HG03575 (cell line): Measurements from ENCODE around the gene ATF7IP.
A peak's percentile ranks its signal among the peaks of the same experiment; 100 is the strongest.
"Not testable (repeated sequence)": the region's sequence is repeated elsewhere in the genome, so short reads cannot be mapped to it uniquely, and the experiment has no call there.

Source experiments
- ATAC-seq: cut with Tn5 transposase; IDR thresholded peaks from one replicate; pipeline ENCODE4 v1.9.1; 2021; ENCODE audit not compliant: unreplicated experiment, insufficient number of reproducible peaks, low FRiP score; ENCODE audit errors: extremely low read depth

Gene ATF7IP

DNA sequence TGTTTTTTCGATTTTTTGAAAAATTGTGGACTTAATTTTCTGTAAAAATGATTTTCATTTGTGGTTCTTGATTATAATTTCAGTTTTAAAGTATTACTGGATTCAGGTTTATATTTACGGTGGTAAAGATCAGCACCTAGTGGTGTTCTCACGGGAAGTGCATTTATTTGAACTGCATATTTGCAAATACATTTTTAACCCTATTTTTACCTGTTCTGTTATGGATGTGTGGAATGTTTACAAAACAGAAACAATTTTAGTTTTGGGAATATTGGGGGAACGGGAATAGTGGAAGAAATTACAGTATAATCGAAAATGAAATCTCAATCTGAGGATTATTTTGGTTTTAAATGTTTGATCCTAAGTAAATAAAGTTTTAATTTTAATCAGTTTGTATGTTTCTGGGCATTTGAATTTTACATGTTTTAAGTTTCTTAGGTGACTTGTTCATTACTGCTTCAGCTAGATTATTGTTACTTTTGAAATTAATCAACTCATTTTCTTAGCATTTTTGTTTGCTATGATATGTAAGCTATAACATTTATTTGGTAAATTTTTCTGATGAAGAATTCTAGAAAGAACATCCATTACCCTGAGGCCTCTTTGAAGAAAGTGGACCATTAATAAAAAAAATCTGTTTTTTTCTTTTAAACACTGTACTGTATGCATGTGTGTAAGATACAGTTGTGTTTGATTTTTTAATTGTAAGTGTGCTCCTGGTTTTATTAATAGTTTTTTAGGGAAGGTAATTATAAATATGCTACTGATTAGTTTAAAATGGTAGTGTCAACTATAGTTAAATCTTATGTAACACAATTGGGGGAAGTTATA lies 942 bp downstream of the ATF7IP start:
- ATAC-seq: no peak

DNA sequence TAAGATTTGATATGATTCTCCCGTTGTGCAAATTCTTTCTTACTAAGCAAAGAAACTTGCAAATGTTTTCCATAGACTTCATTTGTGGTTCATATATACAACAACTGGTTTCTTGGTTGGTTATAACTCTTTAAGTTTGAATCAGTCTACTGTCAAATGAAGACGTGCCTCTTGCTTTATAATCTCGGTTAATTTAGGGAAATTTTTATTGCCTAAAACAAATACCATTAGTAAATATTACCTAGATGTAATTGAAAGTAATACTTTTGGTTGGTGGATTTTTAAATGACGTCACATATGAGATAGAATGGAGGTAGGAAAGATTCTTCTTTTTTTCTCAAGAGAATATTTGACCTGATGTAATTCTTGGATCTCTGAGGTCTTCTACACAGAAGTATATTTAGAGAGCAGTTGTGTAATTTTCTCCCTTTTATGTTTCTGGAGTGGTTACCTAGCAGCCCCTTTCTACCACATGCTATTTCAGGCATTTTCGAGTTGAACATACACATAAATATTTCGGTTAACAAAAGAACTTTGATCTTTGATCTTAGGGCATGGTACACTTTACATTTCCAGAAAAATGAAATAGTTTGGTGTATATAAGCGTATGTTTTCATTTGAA lies 1.7 kb downstream of the ATF7IP start:
- no peak for ATAC-seq

DNA sequence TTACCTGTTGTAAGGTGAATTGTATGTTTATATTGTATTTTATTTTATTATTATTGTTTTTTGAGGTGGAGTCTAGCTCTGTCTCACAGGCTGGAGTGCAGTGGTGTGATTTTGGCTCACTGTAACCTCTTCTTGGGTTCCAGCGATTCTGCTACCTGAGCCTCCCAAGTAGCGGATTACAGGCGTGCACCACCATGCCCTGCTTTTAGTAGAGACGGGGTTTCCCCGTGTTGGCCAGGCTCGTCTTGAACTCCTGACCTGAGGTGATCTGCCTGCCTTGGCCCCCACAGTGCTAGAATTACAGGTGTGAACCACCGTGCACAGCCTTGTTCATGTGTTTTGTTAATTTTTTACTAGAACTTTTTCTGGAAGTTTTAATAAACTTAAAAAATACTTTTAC lies 3.8 kb downstream of the ATF7IP start:
- ATAC-seq: no peak

DNA sequence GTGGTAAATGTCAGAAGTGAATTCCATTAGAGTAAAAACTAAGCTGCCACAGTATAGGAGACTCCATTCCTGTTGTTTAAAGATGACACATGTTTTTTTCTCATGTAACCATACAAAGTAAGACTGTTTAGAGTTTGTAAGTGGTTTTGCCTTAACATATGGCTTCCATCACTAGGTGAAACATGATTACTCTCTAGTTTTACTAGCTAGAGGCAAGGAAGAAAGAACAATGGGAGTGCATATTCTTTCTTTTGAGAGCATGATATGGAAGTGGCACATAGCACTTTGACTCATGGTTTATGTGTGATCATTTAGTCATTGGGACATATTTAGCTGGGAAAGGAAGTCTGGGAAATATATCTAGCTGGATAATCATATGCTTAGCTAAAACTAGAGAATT lies 7.7 kb downstream of the ATF7IP start:
- no peak for ATAC-seq

DNA sequence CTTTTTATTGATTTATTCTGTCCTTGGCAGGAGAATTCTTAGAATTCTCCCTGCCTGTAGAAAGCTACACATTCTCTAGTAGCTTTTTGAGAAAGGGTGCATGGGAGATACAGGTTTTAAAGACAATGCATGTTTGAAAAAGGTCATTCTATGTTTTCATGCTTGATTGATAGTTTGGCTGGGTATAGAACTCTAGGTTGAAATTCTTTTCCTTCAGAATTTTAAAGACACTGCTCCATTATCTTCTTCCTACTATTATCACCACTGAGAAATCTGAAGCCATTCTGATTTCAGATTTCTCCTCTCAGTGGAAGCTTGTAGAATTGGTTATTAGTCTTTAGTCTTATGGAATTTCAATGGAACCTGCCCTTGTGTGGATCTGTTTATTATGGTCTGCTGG lies 14.0 kb downstream of the ATF7IP start:
- no peak for ATAC-seq

DNA sequence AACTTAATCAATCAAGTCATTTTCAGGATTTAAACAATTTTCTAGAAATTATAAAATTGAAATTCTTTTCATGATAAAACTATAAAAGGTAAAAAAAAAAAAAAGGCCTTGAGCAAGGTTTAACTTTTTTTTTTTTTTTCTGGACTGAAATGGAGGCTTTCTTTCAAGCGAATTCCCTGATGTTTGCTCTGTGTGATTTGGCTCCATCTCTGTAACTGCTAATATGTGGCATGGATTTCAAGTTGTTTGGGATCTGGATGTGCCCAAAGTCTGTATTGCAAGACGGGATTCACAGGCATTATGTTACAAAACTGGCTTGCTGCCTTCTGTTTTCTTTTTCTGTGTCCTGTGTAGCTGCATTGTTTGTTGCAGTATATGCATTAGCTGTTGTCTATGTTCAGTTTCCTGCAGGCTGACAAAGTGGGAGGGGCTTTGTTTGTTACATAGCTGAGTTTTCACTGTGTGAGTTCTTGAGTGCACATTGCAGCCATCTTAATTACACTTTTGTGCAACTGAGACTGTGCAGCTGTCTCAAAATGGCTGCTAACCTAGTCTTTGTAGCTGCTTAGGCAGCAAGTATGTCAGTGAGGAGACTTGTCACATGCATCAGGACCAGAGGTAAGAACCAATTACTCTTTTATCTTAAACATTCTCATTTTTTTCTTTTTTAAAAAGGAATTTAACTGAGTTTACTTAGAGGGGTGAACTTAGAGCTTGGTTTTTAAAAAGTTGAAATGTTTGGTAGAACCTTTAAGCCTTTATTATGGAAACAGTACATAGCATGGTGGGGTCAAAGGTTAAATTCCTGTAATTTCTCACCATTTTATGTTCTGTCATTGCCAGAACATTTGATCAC lies 19.5 kb downstream of the ATF7IP start:
- peak; percentile 84 for ATAC-seq

DNA sequence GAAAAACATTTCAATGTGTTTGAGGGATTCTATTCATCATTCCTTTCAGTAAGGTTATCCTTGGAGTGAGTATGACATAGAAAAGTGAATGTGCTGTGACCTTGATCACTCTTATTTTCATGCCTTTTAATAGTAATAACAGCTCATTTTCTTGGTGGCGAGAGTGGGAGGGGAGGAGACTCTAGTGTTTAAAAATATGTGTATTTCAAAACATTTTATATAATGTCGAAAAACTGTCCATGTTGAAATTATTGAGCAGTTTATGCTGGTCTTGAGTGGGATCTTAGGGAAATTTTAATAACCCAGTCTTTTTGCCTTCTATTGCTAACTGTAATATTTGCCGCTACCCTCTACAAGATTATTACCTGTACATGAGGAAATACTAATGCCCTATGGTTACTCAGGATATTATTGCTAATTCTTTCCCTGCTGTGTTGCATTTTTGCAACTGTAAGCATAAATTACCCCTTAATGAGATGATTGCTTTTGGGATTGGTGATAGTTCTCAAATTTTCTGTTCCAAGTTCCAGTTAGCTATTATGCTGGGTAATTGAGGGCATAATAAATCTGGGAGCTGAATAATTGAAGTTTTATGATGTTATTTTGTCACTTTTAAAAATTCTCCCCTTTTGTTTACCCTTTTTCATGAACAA lies 21.9 kb downstream of the ATF7IP start:
- ATAC-seq: no peak

DNA sequence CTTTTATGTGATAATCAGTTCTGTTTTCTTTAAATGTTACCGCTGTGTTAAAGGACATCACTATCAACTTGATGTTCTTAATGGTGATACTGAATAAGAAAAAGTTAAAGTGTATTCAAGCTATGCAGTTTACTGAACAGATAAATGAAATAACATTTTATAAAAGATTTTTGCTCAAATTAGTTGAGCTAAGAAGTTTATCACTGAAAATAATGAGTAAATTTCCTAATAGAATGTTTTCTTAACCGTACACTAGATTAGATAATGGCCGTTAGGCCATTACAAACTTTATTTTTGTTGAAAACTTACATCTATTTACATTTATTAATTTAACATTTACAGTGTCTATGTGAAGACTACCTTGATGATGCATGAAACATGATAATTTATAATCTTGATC lies 25.0 kb downstream of the ATF7IP start:
- ATAC-seq: no peak

DNA sequence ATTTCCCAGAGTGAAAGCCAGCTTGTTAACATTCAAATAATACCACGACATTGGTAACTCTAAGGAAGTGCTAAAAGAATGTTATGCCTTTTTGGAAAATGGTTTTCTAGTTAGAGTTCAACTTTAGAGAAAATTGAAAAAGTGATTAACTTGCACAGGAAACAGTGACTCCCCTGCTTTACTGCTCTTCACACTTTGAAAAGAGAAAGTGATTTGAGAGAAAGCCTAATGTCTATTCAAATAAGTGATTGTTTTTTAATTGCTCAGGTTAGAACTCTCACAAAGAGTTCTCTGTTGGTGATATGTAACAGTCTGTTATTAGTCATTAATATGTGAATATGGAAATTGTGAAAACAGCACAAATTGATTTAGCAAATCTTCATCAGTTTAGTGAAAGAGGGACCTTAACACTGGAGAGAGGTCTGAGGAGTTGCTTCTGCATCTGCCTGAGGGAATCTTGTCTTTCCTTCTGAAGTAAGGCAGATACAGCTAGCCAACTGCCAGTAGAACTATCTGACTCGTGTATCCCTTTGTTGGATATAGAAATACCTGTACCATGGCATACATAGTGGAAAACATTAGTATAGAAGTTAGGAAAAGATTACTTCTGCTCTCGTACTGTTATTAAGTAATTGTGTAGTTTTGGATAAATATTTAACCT lies 25.5 kb downstream of the ATF7IP start:
- no peak for ATAC-seq

DNA sequence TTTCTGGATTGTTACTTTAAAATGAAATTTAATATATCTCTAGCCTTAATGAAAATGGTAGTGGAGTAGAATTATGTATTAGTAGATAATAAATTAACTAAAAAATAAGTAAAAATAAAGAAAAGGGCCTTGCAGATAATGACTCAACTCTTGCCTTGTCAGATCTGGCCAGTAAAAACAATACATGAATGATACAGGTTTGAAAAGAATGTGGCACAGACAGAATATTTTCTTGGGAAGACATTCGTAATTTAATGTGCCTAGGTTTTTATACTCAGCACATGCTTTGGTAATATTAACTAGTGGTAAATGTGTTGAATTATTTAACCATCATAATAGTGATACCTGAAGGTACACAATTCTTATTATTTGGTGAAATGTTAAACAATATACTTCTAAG lies 28.3 kb downstream of the ATF7IP start:
- no peak for ATAC-seq

DNA sequence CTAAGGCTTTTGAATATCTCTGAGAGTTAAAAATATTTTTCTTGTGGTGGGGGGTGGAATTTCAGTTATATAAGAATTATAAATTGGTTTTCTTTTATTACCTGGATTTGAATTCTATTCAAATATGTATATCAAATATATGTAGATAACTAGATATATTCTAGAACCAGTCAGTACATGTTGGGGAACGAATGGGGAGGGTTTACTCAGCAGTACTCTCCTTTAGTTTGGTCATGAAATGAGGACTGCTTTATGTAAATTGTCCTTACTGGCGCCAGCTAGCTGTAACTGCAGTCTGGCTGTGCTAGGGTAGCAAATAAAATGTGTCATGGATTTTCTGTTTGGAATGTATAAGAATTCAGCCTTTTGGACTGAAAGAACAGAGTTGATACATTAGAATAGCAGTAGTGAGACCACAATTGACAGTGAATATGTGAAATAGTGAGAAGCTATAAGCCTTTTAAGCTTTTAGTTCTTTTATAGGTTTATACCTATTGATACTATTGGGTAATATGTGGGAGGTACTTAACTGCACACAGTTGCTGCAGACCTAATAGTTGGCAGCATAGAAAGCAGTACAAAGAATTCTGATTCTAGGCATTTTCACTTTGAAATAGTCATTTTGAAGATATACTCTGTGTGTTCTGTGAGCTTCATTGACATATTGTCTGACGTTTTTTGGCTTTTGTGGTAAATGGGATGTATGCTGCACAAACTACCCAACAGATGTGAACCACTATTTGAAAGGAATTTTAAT lies 29.0 kb downstream of the ATF7IP start:
- peak; percentile 40 for ATAC-seq

DNA sequence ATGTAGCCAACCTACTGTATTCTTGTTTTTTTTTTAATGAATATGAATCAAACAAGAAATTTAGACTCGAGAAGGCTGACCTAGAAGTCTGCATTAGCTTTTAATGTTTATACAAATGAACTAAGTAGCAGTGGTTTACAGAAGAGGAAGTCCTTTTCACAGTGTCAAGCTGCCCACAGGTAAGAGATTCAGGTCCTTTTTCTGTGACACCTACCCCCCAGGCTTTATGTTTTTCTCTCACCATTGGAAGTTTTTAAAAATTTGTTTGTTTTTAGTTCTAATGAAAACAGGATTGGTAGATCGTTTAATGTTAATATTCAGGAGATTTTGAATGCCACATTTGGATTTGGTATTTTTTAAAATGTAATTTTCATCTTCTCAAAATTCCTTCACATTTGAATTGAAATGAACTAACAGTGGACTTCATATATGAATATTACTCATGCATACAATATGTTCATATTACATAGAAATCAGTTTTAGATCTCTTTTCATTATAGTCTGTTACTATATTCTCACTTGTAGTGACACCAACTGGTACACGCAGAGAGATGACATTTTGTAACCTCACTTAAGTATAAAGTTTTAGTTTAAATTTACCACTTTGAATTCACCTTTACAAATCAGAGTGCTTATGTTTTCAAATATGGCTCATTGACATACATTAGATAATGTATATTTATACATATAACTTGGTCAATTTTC lies 29.7 kb downstream of the ATF7IP start:
- ATAC-seq: no peak

DNA sequence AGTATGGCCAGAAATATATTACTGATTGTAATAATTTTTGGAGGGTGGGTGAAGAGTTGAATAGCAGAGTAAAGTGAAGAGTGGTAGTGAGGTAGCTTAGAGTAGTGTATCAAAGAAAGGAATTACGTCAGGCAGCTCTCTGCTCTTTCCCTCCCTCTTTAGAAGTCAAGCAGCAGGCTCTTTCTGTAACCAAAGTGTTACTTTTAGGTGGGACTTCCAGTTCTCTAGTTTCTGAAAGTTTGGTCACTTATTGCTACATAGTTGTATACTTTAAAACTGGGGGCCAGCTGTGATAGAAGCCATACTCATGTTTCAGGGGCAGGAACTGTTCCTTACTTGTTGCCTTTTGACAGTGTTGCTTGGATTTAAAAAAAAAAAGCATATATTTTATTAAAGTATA lies 30.6 kb downstream of the ATF7IP start:
- no peak for ATAC-seq

DNA sequence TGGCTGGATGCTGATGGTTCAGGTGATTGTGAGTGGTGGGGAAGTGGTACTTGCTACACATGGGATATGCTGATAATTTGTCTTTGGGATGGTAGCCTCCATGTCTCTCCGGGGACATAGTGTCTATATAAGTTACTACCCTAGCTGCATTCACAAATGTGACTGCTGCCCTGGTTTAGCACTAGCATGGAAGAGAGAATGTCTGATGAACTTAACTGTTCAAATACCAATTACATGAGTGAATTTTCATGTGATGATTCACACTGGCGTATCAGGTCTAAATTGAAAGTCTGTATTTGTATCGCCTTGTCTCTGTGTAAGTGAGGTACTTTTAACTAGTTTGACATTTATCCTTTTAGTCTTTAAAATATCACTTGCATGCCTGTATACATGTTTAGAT lies 34.4 kb downstream of the ATF7IP start:
- no peak for ATAC-seq

DNA sequence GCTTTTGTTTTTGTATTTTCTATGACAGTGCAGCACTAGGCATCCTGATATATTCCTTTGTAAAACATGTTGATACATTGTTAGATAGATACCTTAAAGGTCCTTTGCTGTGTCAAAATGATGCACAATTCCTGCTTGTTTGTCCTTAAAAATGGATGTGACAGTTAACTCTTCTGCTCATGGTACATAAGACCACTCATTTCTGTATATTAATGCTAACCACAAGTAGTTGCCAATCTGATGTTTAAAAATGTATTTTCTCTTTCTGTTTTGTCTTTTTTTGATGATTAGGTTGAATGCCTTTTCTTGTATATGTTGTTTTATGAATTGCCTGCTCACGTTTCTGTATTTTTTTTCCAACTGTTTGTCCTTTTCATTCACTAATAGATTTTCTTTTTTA lies 35.1 kb downstream of the ATF7IP start:
- ATAC-seq: no peak

DNA sequence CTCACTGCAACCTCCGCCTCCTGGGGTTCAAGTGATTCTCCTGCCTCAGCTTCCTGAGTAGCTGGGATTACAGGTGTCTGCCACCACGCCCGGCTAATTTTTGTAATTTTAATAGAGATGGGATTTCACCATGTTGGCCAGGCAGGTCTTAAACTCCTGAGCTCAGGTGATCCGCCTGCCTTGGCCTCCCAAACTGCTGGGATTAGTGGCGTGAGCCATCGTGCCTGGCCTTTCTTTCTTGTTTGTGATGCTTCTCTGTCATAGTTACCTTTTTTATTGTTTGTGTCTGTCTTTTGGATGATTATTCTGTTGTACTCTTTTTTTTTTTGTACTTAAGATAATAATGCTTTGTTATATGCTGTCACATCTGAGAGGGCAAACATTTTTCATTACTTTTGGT lies 35.8 kb downstream of the ATF7IP start:
- ATAC-seq: not testable (repeated sequence)

DNA sequence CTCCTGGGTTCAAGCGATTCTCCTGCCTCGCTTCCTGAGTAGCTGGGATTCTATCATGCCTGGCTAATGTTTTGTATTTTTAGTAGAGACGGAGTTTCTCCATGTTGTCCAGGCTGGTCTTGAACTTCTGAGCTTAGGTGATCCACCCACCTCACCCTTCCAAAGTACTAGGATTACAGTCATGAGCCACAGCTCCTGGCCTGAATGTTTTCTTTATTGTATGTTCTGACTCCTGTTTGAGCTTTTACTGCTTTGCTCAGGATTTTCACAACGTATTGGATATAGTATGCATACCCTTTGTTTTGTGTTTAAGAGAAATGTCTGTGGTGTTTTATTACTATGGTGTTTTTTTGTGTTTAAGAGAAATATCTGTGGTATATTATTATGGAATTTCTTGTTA lies 37.2 kb downstream of the ATF7IP start:
- no peak for ATAC-seq

DNA sequence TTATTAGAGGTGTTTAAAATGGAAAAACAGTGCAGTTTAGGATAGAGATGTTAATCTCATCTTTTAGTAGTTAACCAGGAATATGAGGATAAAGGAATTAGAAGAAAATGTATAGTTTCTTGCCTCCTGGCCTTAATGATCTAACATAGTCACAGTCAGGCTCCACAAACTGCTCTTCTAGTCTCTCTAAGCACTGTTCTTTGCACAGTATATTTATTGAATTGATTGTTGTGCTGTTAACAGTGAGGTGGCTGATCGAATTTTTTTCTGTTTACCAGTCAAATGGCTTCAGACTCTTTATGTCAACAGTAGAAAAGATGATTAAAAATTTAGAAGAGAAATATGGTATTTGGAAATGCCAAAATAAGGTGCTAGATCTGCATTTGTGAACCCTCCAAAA lies 37.8 kb downstream of the ATF7IP start:
- no peak for ATAC-seq
